ENCODE measurements around the gene MRPS2. TPM values are rescaled to one million over a fixed set of nuclear protein-coding genes. Genes with fewer than 3 reads are reported as not detected.

The MRPS2 gene
- total and polyA plus RNA-seq, 9 of the 15 experiments (the other 6 are each of a cell fraction or from before 2014, with no cell fraction given): 8.0 to 167 (median 81.3) TPM

- TF ChIP-seq ZNF511 (CRISPR knock-in tag; IDR thresholded peaks at IDR 0.05) (no peak), HOXB6 (CRISPR knock-in tag; IDR thresholded peaks at IDR 0.05; ENCODE audit: borderline replicate concordance) (no peak), POLR2A (conservative IDR thresholded peaks at IDR 0.05) (peak; percentile 62; the same call in 1 of the 2 replicates), ZNF740 (CRISPR knock-in tag; IDR thresholded peaks at IDR 0.05) (0 out of 2 replicates have a peak, but pooled peaks have one; percentile 22), ZNF740 (tag; IDR thresholded peaks at IDR 0.05) (no peak), FIP1L1 (IDR thresholded peaks at IDR 0.05; ENCODE audit: low read depth, low read length, poor library complexity, severe bottlenecking) (peak; percentile 26), ZNF830 (CRISPR knock-in tag; IDR thresholded peaks at IDR 0.05) (peak; percentile 77; the same call in 1 of the 2 replicates), ELF1 (tag; IDR thresholded peaks at IDR 0.05) (0 out of 2 replicates have a peak, but pooled peaks have one; percentile 34), ZBTB49 (CRISPR knock-in tag; IDR thresholded peaks at IDR 0.05; ENCODE audit: borderline replicate concordance) (no peak), CHD1 (IDR thresholded peaks at IDR 0.05; ENCODE audit: low read length) (peak; percentile 52), BHLHE40 (IDR thresholded peaks at IDR 0.05; ENCODE audit: low read length) (no peak), POLR2G (IDR thresholded peaks at IDR 0.05; ENCODE audit: low read depth, low read length) (peak; percentile 78), HDAC1 (IDR thresholded peaks at IDR 0.05) (peak in 1 of 2 experiments; percentile 53; a peak in 1 of 4 replicates), YY1 (IDR thresholded peaks at IDR 0.05; ENCODE audit: borderline replicate concordance in 1 of 3, control insufficient read depth in 1 of 3, extremely low read depth in 1 of 3, insufficient read depth in 3 of 3, insufficient read length in 1 of 3, insufficient replicate concordance in 2 of 3, low read depth in 1 of 3, low read length in 2 of 3) (peak in 1 of 3 experiments; percentile 80), ZBTB7A (IDR thresholded peaks at IDR 0.05; ENCODE audit: borderline replicate concordance, control insufficient read depth, low read depth, low read length) (peak; percentile 40; the same call in 1 of the 2 replicates), ZBTB11 (CRISPR knock-in tag; IDR thresholded peaks at IDR 0.05) (peak in 1 of 3 experiments; percentile 54; a peak in 1 of 6 replicates), NFRKB (IDR thresholded peaks at IDR 0.05; ENCODE audit: low read depth) (0 out of 2 replicates have a peak, but pooled peaks have one; percentile 47)
Measured at GRCh38 chr9:135480071-135480939, 20.2 kb upstream of the MRPS2 start (continued).
